ENCODE results near the gene MKRN1.
"Not testable (repeated sequence)": the region's sequence is repeated elsewhere in the genome, so short reads cannot be mapped to it uniquely, and the experiment has no call there.

MKRN1 gene

GRCh38 chr7:140485500-140486265, 6.4 kb upstream of the MKRN1 start:
- DNase-seq (ENCODE audit: low read depth in 2 of 2, low spot score in 1 of 2) = no peak

GRCh38 chr7:140484951-140485499, 5.7 kb upstream of the MKRN1 start:
- no peak for DNase-seq (ENCODE audit: low read depth in 2 of 2, low spot score in 1 of 2)

- DNase-seq (ENCODE audit: low read depth in 2 of 2, low spot score in 1 of 2) = no peak
These were observed 5.2 kb upstream of the MKRN1 start for GRCh38 chr7:140484479-140484878.

- no peak for DNase-seq (ENCODE audit: low read depth in 2 of 2, low spot score in 1 of 2)
These were observed 407 bp upstream of the MKRN1 start for GRCh38 chr7:140479739-140480084.

GRCh38 chr7:140478246-140479061, 851 bp downstream of the MKRN1 start:
- DNase-seq (ENCODE audit: low read depth in 2 of 2, low spot score in 1 of 2) = peak in 1 of 2 donors; percentile 1

DNA sequence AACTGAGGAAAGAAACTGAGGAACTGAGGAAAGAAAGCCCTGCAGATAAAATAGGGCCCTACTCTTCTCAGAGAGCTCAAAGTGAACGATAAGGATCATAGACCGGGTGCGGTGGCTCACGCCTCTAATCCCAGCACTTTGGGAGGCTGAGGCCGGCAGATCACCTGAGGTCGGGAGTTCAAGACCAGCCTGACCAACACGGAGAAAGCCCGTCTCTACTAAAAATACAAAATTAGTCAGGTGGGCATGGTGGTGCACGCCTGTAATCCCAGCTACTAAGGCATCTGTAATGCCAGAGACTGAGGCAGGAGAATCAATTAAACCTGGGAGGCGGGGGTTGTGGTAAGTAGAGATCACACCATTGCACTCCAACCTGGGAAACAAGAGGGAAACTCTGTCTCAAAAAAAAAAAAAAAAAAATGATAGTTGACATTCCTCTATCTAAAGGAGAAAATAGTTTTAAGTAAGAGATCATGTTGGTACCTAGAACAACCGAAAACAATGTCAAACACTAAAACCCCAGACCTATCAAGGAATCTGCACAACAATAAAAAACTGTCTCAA, 2.5 kb downstream of the MKRN1 start:
- DNase-seq (ENCODE audit: low read depth in 2 of 2, low spot score in 1 of 2) = no peak

DNA sequence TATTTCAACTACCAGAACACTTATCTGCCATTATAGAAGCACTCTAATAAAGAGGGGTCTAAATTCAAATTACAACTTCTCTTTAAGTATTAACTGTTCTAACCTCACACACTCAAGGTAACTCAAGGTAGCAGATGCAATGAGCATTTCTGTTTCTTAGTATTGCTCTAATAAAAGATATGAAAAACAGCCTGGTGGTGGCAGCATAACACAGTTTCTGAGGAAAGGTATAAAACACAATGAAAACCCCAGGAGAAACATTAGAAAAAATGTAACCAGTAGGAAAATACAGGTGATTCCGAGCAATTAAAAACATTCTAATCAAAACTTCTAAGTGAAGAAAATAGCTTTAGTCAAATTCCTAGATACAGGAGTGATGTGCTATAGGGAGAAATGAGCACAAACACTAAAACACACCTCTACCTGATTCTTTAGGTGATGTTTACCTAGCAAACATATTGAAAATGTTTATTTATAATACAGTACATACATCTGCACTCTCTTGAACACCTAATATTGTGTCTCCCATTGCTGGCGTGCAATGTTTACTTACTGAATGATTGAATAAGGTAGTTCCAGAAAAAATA, 3.5 kb downstream of the MKRN1 start:
- DNase-seq (ENCODE audit: low read depth in 2 of 2, low spot score in 1 of 2) = no peak

- DNase-seq (ENCODE audit: low read depth in 2 of 2, low spot score in 1 of 2) = no peak
These were observed 16.2 kb downstream of the MKRN1 start for GRCh38 chr7:140463111-140463510.

GRCh38 chr7:140458916-140459315, 20.4 kb downstream of the MKRN1 start:
- DNase-seq (ENCODE audit: low read depth in 2 of 2, low spot score in 1 of 2) = no peak

- DNase-seq (ENCODE audit: low read depth in 2 of 2, low spot score in 1 of 2) = no peak
These were observed 21.1 kb downstream of the MKRN1 start for GRCh38 chr7:140458201-140458600.

DNA sequence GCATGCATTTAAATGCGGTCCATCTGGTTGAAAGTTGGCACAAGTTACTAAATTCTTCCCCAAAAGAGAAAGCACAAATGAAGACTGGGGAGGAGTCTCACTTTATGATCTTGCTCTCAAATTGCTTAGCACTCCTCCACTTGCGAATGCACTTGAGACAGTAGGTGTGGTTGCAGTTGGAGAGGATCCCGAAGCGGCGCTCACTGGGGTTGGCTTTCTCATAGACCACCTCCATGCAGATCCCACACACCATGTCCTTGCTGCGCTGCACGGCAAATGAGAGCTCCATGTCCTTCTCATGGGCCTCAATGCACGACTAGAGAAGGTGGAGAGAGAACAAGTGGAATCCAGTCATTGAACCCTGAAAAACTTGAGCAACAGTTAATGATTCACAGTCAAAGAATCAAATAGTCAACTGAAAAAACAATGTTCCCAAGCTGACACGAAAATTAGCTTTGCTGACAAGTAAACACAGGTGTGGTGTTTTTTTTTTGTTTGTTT, 22.7 kb downstream of the MKRN1 start:
- DNase-seq (ENCODE audit: low read depth in 2 of 2, low spot score in 1 of 2) = no peak

- no peak for DNase-seq (ENCODE audit: low read depth in 2 of 2, low spot score in 1 of 2)
These were observed 23.6 kb downstream of the MKRN1 start for GRCh38 chr7:140455743-140456142.

GRCh38 chr7:140454657-140455015, 24.7 kb downstream of the MKRN1 start:
- no peak for DNase-seq (ENCODE audit: low read depth in 2 of 2, low spot score in 1 of 2)

DNA sequence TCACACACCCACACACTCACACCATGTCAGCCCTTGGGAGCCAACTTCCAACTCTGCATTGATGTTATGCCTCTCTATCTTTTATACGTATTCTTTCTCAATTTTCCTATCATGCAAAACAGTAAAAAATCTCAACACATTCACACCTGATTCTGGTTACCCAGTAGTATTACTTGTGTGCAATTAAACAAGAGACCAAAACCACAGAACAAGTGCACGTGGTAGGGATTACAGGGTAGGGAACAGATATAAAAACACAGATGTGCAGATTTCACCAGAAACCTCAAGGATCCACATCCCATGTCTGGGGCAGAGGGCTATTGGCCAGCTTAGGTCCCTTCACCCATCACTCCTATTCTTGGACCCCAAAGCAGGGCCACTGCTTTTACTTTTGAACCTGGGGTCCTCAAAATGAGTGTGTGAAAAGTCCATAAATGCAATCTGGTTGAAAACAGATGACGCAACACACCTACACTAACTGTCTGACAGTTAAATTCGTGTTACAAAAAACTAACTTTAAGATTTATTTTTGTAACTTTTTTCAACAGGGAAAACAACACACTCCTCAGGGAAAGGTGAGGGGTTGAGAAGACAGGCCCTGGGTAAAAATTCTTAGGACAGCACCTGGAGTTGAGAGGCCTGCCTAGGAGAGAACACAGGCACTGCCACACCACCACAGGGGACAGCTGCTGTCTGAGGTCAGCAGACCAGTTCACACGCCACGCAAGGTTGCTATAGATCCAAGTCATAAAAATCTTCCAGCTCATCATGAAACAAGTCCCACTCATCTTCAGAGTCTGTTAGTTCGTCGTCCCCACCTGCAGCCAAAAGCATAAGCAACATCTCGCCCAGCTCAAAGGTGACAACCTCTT, 25.3 kb downstream of the MKRN1 start:
- not testable (repeated sequence) for DNase-seq (ENCODE audit: low read depth in 2 of 2, low spot score in 1 of 2)

GRCh38 chr7:140453273-140453672, 26.0 kb downstream of the MKRN1 start:
- DNase-seq (ENCODE audit: low read depth in 2 of 2, low spot score in 1 of 2) = no peak

DNA sequence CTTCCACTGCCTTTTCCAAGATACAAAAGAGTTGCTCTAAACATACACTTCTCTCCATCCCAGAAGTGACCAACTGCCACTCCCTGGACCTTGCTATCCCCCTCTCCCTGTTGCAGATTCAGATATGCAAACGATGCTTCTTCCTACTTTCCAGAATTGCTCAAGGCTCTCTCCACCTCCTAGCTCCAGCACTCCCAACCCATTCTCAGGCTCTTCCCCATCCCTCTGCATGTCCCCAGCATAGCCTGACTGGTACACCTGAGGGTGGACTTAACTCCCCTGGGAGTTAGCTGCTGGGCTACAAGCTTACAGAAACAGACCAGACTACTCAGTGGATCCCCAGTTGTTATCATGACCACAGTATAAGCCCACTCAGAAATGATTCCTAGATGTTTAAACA, 27.6 kb downstream of the MKRN1 start:
- no peak for DNase-seq (ENCODE audit: low read depth in 2 of 2, low spot score in 1 of 2)

GRCh38 chr7:140448781-140449480, 30.4 kb downstream of the MKRN1 start:
- no peak for DNase-seq (ENCODE audit: low read depth in 2 of 2, low spot score in 1 of 2)

DNA sequence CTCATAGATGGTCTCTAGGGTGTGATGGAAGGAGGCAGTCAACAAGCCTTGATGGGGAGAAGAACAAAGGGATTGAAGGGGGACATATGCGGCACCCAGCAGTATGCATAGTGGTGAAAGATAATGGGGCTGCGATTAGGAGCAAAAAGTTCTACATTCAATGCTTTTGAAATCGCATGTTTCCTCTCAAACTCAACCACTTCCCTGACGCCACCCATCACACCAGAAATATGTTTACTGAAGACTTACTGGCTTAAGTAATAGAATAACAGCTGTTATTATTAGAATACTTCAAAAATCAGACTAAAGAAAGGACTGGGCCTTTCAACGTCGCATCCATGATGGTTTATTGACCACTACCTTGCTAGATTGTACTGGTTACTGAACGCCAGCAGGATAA, 31.5 kb downstream of the MKRN1 start:
- no peak for DNase-seq (ENCODE audit: low read depth in 2 of 2, low spot score in 1 of 2)

- no peak for DNase-seq (ENCODE audit: low read depth in 2 of 2, low spot score in 1 of 2)
These were observed 32.8 kb downstream of the MKRN1 start for GRCh38 chr7:140446467-140446866.

DNA sequence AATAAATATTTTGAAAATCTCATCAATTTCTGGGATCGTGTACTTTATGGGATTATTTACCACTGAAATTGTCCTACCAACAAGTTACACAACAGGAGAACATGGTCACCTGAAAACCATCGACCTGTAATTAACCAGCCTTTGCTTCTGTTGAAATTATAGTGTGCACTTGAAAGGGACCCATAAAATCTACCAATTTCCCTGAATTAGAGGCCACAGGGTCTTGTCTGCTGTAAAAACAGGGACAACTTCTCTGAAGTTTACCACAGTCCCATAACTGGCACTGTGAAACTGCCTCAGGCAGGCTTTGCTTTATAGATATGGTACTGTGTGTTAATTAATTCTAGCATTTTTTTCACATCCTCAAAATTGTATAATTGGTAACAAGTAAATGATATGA, 37.8 kb downstream of the MKRN1 start:
- DNase-seq (ENCODE audit: low read depth in 2 of 2, low spot score in 1 of 2) = no peak
